Retina (tissue), 1 donor: ENCODE measurements around the gene MRGPRE.
"Not testable (repeated sequence)": the region's sequence is repeated elsewhere in the genome, so short reads cannot be mapped to it uniquely, and the experiment has no call there.

Experiments
- DNase-seq: peaks from one replicate; pipeline ENCODE4 v3.0.0-alpha.2; 2016

Gene MRGPRE, protein sequence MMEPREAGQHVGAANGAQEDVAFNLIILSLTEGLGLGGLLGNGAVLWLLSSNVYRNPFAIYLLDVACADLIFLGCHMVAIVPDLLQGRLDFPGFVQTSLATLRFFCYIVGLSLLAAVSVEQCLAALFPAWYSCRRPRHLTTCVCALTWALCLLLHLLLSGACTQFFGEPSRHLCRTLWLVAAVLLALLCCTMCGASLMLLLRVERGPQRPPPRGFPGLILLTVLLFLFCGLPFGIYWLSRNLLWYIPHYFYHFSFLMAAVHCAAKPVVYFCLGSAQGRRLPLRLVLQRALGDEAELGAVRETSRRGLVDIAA

GRCh38 chr11:3231851-3232744 lies at the start of gene MRGPRE:
MRGPRE (minus strand) TSS chr11:3232417; CDS start chr11:3228799, 3,618 bp downstream.
- peak; percentile 50 for DNase-seq

DNA sequence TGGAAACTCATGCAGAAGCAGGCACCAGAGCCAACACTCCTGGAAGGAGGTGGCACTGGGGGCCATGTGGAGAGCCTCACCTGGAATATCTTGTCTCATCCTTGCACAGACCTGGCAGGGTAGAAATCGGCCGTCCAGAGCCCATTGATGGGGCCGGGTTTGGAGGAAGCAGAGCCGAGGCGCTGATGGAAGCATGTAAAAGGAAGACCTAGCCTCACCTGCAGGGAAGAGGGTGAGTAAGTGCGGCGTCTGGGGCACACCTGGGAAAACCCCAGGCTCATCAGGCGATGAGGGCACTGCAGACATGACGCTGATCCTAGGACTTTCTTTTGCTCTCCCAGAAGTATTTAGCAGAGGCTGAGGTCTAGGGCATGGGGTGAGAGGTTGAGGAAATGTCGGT lies 48.9 kb upstream of the MRGPRE start:
- not testable (repeated sequence) for DNase-seq

- DNase-seq: not testable (repeated sequence)
Observed at GRCh38 chr11:3280662-3281061, 48.4 kb upstream of the MRGPRE start.

- not testable (repeated sequence) for DNase-seq
Observed at GRCh38 chr11:3278922-3279321, 46.7 kb upstream of the MRGPRE start.

GRCh38 chr11:3273629-3274028 lies 41.4 kb upstream of the MRGPRE start:
- not testable (repeated sequence) for DNase-seq

GRCh38 chr11:3262548-3262947 lies 30.3 kb upstream of the MRGPRE start:
- not testable (repeated sequence) for DNase-seq

- not testable (repeated sequence) for DNase-seq
Observed at GRCh38 chr11:3261831-3262230, 29.6 kb upstream of the MRGPRE start.

GRCh38 chr11:3257509-3257908 lies 25.3 kb upstream of the MRGPRE start:
- DNase-seq: not testable (repeated sequence)

- DNase-seq: not testable (repeated sequence)
Observed at GRCh38 chr11:3255241-3255640, 23.0 kb upstream of the MRGPRE start.

- not testable (repeated sequence) for DNase-seq
Observed at GRCh38 chr11:3254773-3255172, 22.6 kb upstream of the MRGPRE start.

DNA sequence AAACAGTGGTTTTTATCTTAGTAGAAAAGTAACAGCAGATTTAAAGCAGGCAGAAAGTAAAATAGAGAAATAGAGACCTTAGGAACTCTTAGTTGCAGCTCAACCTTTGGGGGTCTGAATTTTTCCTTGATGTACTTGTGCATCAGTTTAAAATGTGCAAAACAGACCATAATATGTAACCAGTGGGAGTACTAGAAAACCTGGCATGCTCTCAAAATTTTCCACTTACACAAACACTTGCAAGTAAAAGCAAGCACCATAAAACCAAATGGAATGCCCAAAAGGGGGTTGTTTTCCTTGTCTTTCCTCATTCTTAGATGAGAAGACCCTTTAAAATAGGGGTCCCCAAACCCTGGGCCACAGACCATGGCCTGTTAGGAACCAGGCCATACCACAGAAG lies 12.9 kb upstream of the MRGPRE start:
- no peak for DNase-seq

DNA sequence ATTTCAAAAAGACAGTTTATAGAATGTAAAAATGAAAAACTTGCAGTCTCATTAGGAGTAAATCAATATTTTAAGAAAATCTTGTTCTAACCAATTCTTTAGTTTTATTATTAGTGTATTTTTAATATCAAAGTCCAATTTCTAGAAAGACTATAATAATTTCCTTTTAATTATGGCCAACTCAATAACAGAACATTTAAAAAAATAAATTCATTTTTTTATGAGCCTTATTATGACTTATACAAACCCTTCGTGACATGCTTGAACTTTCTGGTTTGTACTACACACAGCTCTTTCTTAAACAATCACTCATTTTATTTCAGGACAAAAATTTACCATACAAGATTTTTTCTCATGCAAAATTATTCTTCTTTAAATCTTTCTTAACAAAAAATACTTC lies 11.7 kb upstream of the MRGPRE start:
- DNase-seq: no peak

GRCh38 chr11:3237119-3237518 lies 4.9 kb upstream of the MRGPRE start:
- DNase-seq: no peak

DNA sequence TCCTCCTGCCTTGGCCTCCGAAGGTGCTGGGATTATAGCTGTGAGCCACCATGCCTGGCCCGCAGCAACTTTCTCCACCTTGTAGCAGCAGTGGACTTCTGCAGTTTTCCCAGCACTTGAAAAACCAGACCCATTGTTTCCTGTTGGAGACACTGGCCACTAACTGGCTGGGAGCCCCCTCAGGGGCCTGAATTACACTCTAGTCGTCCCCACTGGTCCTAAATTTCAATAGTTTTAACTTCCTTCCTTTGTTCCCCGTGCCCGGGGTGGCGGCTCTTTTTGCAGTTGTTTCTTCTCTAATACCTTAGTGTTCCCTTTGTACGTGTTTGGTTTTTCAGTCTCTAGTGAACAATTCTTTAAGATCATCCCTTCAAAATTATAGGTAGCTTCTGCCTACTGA lies 2.6 kb upstream of the MRGPRE start:
- no peak for DNase-seq

- DNase-seq: no peak
Observed at GRCh38 chr11:3232956-3233355, 739 bp upstream of the MRGPRE start.

GRCh38 chr11:3231550-3231850 lies 717 bp downstream of the MRGPRE start:
- DNase-seq: no peak

GRCh38 chr11:3230636-3231549 lies 1.3 kb downstream of the MRGPRE start:
- no peak for DNase-seq

- DNase-seq: no peak
Observed at GRCh38 chr11:3229673-3230630, 2.3 kb downstream of the MRGPRE start.

GRCh38 chr11:3228445-3228829 lies 3.8 kb downstream of the MRGPRE start:
- DNase-seq: no peak

DNA sequence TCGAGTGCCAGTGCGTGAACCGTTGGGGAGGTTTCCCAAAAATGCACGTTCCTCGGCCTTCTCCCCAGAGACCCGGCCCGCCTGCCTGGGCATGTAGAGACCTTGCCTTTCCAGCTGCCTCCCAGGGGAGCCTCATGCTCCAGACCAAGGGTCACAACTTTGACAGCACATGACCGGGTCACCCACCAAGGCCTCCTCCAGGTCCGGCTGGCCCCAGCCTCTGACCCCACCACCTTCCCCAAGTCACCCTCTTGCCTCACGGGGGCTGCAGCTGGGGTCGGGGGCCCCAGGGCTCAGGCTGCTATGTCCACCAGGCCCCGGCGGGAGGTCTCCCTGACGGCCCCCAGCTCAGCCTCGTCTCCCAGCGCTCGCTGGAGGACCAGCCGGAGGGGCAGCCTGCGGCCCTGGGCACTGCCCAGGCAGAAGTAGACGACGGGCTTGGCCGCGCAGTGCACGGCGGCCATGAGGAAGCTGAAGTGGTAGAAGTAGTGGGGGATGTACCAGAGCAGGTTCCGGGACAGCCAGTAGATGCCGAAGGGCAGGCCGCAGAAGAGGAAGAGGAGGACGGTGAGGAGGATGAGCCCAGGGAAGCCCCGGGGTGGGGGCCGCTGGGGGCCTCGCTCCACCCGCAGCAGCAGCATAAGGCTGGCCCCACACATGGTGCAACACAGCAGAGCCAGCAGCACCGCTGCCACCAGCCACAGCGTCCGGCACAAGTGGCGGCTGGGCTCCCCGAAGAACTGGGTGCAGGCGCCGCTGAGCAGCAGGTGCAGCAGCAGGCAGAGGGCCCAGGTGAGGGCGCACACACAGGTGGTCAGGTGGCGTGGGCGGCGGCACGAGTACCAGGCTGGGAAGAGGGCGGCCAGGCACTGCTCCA lies 4.4 kb downstream of the MRGPRE start:
- DNase-seq: no peak
